Activated CD8-positive, alpha-beta memory T cell treated with anti-CD3 and anti-CD28 coated beads for 24 hours (primary cell): ENCODE measurements around the gene STK24.

ENCODE experiments used
- DNase-seq: peaks from one replicate; pipeline ENCODE4 v3.0.0-alpha.2; 2020

The STK24 gene

DNA sequence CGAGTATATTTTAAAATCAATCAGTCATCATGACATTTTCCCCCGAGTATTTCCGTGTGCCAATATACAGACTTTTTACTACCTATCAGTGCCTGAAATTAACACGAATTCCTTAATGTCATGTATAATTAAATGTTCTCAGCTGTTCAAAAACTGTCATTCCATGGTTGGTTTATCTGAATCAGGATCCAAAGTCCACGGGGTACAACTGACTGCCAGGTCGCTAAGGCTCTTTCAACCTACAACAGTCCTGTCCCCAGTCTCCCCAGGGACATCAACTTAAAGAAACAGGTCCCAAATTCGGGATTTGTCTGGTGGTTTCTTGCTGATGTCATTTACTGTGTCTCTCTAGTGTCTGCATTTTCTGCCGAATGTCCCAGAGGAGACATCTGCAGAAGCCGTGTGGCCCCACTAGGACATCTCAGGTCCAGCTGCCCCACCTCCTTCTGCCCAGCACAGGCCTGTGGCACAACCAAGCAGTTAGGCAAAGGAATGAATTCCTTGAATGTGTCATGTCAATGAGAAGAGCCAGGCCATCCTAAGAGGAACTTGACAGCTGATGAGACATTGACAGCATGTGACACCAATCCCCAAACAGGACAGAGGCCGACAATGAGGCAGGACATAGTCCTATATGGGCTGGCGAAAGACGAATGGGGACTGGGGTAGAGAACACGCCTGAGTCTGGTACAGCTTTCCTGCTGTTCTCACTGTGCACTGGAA lies 109.5 kb downstream of the STK24 start:
- DNase-seq: no peak

DNA sequence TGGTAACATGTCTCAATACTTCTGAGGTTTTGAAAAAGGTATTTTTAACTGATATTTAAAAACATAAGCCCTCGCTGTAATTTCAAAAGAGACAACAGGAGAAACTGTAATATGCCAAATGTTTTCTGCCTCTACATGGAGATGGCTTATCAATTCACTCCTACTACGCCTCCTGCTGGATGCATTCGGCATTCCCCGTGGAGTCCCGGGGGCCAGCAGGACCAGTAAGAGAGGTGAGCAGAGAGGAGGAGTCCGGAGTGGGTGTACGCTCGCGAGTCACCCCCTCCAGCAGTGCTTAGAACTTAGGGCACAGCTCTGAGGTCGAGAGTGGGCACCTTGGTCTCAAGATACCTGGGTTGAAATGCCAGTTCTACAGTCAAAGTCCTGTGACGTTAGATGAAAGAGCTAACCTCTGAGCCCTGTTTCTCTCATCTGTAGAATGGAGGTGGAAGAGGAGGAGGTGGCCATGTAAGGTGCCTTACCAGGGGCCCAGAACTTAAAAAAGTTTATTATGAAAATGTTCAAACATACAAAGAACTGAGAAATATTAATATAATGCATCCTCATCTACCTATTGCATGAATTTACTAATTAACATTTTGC lies 110.2 kb downstream of the STK24 start:
- no peak for DNase-seq

DNA sequence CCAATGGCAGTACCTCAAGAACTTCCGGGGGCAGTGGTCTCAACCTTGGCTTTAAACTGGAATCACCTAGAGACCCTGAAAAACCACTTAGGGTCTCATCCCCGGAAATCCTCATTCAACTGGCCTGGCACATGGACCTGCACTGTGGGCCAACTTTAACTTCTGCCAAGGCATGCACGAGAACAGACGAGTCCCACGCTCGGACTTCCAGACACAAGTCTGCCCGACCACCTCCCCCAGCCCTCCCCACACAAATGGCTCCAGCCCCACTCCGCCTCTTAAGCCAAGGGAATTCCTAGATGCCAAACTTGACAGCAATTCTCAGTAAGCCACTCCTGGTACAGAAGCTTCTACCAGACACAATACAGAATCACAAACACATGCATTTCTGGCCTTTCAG lies 114.0 kb downstream of the STK24 start:
- no peak for DNase-seq

DNA sequence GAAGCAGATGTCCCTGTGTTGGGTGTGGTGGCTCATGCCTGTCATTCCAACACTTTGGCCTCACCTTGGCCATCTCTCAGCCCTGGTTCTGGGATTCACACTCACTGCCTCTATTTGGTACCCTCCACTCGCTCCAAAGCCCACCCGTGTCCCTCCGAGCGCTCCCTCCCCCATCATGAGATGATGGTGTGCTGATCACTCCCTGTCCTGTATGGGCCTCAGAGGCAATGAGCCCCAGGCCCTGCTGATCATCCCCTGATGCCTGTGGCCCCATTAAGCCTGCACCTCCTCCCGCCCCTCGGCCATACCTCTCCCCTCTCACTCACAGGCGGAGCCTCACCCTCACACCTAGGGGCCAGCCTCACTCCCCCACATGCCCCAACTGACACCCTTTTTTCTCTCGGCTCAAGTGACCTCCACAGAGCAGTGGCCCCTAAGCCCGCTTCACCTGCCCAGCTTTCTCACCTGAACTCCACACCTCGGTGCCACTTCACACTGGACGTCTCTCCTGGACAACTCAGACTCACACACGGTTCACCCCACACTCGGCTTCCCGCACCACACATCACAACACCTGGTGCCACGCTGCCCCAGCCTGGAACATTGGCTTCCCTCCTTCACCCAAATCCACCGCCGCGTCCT lies 114.5 kb downstream of the STK24 start:
- no peak for DNase-seq

DNA sequence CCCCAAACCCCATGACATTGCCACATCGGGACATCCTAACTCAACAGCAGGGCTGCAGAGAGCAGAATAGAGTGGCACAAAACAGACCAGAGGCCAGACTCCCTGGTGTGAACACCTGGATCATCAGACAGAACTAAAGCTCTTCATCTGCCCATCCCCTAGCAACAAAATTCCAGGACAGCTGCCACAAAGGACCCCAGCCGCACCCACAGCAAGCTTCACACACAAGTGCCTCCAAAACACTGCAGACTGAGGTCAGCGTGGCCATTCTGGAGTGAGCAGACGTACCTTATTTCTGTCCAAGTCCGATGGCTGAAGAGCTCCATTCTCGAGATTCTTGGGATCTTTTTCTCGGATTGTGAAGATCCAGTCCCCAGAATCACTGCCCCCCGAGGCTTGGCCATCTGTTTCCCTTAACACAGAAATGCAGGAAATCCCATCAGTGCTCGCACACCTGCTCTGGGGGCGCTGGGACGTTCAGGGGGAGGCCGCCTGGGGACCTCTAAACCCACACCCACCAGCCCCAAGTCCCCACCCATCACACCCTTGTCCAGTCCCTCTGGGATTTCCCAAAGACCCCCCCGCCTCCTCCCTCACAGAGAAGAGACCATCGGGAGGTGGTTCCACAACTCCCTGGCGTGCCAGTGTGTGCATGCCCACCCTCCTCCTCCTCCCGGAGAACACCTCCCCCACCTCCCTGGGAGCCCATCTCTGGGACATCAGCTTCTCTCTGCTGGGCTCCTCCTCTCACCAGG lies 115.2 kb downstream of the STK24 start:
- no peak for DNase-seq

DNA sequence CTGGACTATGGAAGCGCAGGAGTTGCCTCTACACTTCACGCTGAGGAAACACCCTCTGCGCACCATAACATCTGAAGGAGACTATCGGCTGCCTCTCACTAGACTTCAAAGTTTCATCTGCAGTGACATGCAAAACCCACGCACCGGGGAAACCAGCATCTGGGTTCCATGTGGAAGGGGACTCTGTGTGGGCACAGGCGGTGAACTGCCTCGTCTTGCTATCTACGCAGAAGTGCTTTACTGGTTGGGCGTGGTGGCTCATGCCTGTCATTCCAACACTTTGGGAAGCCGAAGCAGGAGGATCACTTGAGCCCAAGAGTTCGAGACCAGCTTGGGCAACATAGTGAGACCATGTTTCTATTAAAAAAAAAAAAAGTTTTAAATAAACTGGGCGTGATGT lies 116.4 kb downstream of the STK24 start:
- no peak for DNase-seq

DNA sequence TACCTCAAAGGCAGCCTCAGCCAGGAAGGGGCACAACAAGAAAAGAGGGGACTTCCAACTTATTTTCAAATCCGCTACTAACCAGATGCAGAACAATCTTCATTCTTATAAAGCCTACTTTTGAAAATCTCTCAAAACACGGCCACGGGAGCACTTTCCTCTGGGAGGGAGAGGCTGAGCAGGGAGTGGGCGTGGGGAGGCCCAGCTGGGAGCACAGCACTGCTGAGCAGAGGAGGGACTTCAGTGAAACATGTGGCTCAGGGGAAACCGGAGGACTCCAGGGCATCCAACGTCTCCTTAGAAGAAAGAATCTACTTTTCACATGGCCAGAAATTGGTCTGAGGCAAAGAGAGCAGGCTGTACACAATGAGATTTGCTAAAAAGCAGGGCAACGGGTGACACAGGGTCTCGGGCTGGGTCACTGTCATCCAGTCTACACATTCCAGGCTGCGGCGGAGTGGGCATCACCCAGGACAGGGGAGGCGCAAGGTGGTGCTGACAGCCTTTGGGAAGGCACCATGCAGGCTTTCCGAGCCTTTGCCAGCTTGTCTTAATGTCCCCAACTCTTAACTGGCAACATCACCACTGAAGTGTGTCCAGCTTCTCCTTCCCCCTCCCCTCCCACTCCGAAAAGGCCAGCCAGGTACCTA lies 117.1 kb downstream of the STK24 start:
- no peak for DNase-seq

DNA sequence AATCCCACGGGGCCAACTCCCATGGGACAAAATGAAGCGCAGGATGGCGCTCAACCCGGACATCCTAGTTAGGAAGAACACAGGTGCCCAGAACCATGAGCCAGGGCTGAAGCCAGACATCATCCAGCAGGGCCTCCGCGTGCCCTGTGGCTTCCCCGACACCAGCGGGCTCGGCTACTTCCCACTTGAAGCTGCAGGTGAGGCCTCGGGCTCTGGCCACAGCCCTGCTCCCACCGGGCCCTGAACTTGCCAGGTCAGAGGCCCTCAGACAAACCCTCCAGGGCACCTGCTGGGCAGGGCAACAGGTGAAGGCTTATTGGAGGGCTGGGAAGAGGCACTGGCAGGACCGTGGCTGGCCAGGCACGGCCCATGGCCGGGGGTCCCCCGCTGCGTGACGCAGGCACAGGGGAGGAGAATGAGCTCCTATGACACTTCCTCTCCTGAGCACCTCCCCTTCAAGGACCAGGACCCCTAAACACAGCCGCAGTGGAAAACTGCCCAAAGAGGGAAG lies 117.7 kb downstream of the STK24 start:
- DNase-seq: no peak

DNA sequence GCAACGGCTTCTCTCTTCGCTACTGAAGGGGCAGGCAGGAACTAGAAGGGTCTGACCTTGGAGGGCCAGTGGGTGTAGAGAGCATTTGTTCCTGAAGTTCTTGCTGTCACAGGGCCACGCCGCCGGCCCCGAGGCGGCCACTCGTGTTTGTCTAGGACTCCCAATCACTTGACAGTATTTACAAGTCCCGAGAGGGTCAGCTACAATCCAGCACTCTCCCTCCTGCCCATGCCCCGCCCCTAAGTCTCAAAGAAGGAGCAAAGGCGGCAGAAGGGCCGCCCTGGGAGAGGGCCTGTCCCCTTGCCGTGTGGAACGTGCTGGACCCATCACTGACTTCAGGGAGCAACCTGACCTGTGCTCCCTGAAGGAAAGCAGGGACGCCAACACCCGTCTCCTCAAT lies 118.5 kb downstream of the STK24 start:
- DNase-seq: no peak

DNA sequence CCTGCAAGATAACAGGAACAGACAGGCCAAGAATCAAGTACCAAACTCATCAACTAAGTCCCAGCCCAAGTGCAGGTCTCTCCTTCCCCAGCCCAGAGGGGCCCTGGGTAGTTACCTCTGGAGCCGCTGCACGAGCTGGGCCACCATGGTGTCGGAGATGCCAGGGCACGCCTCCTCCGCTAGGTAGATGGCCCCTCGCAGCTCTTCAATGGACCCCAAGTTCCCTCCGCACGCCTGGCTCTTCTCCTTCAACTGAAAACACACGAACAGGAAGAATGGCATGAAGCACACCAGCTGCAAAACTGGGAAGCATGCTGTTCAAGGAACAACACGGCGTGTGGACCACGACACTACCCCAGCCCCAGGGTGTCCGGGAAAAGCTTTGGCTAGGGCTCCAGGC lies 119.9 kb downstream of the STK24 start:
- DNase-seq: no peak

DNA sequence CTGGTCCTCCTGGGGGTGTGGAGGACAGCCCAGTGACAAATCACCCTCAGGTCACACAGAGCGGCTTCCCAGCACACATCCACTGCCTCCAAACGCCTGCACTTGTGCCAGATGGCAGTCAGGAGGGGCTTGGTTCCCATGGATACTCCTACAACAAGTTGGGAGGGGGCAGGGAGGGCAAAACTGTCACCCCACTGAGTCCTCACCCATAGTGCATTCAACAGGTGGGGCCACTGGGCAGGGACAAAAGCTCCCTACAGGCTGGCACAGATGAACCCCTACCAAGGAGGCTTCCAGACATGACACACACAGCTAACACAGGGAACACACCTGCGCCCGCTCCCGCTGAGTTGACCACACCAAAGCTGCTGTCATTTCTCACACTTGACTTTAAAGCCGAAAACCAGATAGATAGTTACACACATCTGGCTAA lies 120.5 kb downstream of the STK24 start:
- DNase-seq: no peak

DNA sequence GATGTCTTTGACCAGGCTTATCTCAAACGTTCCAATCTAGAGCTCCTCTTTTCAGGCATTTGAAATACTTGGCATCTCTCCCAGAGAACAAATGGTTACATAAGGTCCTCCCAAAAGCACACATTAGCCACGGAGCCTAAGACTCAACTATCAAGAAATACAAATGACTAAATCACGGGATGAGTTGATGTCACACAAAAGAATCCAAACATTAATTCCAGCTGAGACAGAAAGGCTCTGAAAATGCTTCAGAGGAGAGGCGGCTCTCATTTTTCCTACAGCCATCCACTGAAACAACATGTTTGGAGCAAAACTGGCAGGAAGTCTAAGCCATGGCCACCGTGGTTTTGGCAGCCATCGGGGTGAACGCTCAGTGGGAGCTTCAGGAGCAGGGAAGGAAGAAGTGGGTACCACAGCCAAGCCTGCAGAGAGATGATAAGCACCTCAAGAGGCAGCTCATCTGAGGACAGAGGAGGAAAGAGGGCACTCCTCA lies 122.5 kb downstream of the STK24 start:
- DNase-seq: no peak

DNA sequence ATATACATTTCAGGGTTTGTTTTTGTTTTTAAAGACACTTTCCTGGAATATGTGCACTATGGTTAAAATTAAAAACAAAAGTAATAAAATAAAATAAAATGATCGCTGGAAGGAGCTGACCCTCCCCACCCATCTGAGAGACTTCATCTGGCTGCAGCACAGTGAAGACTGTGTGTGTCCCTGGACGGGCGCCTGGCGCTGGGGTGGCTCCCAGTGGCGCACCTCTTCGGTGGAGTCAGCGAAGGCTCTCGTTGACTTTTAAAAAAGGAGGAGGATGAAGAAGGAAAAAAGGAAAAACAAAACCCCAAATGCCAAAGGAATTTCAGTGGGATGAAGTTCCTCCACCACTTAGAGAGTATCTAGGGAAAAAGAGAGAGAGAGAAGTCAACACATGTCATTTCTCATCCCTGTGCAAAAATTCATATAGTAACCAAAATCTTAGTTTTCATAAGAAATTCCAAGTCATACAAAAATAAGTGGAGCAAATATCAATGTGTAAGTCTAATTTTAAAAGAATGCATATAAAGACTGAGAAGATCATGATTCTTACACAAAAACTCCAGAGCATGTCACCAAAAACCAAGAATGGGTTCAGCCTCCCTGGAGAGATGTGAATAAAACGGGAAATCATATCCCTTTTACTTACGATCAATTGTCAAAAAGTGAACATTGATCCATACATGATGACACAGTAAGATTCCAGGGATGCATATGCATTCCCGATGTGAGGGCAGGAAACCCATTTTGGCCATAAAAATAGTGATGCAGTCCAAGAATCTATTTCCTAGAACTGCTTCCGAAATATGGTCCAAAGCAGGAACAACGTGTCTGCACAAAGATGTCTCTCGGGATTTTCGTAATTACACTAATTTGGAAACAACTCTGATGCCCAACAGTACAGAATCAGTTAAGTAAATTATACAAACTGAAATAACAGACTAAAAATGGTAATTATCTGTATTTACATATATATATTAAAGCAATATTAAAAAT lies 123.8 kb downstream of the STK24 start:
- no peak for DNase-seq

DNA sequence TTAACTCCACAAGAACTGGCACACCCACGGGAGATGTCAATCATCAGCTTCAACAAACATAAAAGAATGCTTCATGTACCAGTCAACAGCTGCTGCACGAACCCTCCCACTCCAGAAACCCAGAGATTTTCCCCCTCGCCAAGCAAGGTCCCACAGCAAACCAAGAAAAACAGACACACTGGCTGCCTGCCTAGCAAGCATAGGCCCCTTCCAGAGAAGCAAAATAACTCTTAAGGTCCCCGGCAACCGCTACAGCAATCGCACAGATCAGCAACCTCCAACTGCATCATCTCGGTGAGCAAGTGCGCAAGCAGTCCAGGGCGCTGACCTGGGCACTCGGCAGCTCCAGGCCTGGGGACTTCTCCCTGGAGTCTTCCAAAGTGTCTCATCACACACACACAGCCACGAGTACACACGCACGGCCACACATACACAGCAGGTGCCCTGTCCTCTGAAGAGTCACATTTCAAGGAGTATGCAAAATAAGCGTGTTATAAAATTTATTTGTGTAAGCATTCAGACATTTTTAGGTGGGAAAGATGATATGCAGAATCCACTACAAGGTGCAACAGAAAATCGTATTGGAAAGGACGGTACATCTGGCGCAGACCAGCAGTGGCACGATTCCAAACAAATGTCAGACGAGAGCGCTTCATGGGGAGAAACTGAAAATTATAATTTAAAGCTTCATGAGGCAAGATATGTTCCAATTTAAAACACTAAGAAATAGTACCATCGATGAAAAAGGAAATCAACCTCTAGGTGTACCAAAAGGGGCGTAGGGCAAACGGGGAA lies 125.0 kb downstream of the STK24 start:
- no peak for DNase-seq

DNA sequence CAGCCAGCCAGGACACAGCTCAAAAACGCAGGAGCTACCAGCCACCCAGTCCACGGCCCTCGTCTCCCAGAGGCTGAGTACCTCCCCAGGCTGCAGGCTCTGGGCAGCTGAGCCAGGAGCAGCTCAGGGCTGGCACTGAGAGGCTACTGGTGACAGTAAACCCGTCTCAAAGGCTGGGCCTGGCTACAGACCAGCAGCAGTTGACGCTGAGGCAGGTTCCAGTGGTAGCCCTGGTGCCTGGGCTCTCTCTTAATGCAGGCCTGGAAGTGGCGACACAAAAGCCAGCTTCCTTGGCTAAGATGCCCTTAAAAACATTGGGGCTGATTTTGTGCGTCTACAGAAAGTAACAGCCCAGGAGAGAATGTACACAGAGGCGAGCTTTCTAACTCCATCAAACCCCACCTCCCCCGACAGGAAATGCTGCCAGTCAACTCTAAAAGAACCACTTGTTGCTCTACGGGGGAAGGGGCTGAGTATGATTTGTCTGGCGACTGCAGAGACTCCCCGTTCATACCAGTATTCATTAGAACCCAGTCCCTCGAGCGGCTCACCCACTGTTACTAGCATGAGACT lies 126.3 kb downstream of the STK24 start:
- DNase-seq: no peak

DNA sequence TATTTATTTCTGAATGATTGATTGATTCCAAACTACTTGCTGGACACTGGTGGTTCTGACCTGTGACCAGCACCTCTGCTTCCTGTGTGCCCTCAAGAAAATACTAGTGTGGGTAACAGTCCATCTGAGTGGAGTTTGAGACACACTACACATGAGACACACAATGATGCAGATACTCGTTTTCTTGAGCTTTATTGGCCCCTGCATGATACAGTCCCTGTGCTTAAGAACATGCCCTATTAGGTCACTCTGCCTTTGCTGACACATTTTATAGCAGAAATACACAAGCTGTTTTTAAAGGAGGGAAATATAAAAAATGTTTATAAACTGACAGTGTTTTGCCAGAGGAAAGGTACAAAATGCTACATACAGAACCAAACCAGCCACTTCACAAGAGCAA lies 126.9 kb downstream of the STK24 start:
- DNase-seq: no peak

DNA sequence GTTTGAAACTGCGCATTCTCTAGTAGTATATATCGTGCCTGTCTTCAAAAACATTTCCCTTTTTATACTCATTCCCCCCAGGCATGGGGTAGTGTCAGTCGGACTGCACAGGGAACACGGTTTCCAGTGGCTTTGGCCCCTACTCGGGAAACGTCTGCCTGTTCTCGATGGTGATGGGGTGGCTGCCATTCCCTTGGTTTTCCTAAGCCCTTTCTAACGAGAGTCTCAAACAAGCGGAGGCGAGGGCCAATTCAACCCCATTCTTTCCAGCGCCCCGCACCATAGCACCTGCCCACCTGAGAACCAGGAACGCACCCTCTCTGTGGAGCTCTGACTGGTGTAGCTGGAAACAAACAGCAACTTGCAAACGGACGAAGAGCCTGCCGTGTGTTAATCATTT lies 127.6 kb downstream of the STK24 start:
- DNase-seq: no peak

DNA sequence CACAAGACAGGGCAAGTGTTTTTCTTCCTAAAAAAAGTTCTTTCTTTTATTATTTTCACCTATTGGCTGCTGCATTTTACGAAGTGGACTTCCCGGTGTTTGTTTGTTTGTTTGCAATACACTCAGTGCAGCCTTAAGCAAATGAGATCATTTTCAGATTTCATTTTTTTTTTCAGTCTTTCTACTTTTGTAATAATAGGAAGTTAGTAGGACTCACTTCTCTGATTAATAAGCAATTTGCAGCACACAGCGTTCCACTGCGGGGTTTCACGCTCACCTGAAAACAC lies 128.3 kb downstream of the STK24 start:
- no peak for DNase-seq

DNA sequence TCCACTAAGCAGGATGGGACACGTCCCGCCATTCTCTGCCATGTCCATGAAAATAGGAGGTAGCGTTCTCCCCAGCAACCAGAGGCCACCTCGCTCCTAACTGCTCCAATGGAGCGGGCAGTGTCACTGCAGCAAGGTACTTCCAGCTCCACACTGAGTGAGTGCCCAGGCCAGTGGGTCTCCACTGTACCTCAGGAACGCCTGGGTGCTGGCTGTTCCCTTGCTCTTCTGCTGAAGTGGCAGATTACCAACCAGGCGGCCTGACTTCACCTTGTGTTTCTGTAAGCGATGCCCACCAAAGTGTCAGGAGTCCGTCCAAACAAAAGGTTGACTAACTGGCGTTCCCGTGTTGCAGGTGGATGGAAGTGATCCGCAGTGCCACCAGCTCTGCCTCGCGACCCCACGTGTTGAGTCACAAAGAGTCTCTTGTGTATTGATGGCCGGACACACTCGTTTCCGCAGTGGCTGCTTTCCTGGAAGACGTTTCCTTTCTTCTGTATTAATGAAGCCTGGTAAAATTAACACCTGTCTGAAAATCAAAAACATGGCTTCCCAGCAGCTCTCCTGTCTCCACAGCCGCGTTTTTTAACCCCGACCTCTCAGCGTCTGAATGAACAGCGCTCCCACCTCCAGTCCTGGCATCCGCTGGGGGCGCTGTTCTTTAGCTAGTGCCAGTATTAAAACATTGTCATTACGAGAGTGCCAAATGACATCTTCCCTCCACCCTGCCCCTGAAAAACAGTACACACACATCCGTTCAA lies 128.8 kb downstream of the STK24 start:
- no peak for DNase-seq

DNA sequence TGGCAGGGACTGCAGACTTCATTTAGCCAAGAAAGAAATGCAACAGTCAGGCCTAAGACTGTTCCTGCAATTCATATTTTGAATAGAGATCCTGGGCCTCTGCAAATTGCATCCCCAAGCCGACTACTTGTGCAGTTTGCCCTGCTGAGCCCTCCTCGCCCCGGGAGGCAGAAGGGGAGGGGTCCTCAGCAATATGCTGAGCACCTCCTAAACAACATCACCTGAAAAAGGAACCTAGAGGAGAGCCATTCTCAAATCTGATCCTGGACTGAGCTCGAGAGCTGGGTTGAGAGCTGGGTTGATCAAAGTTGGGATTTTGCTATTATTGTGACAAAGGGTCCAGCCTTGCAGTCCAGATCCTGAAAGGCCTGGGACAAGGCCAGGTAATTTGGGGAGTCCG lies 129.8 kb downstream of the STK24 start:
- no peak for DNase-seq
